IPS-11a (cell line): ENCODE measurements around the gene BCL2L13.

Source experiments
- H3K4me3 ChIP-seq: one replicate; pipeline ENCODE4 v1.5.1; 2013; ENCODE audit warnings: low read depth, low read length, control low read depth

The BCL2L13 gene

GRCh38 chr22:17726006-17726927, 87.7 kb downstream of the BCL2L13 start:
- H3K4me3 ChIP-seq = no peak overlapping the region

GRCh38 chr22:17726928-17727897, 88.7 kb downstream of the BCL2L13 start:
- no peak overlapping the region for H3K4me3 ChIP-seq

GRCh38 chr22:17728786-17729185, 90.2 kb downstream of the BCL2L13 start:
- H3K4me3 ChIP-seq = no peak overlapping the region

- H3K4me3 ChIP-seq = no peak overlapping the region
These were observed 91.0 kb downstream of the BCL2L13 start for GRCh38 chr22:17729561-17729960.

GRCh38 chr22:17732251-17732854, 93.8 kb downstream of the BCL2L13 start:
- H3K4me3 ChIP-seq = no peak overlapping the region

GRCh38 chr22:17733466-17733865, 94.9 kb downstream of the BCL2L13 start:
- no peak overlapping the region for H3K4me3 ChIP-seq

GRCh38 chr22:17734187-17734586, 95.6 kb downstream of the BCL2L13 start:
- H3K4me3 ChIP-seq = no peak overlapping the region

GRCh38 chr22:17738386-17739128, 100.0 kb downstream of the BCL2L13 start:
- no peak overlapping the region for H3K4me3 ChIP-seq

- no peak overlapping the region for H3K4me3 ChIP-seq
These were observed 100.8 kb downstream of the BCL2L13 start for GRCh38 chr22:17739196-17739975.

GRCh38 chr22:17741866-17742526, 103.4 kb downstream of the BCL2L13 start:
- no peak overlapping the region for H3K4me3 ChIP-seq

GRCh38 chr22:17742527-17742902, 104.0 kb downstream of the BCL2L13 start:
- H3K4me3 ChIP-seq = no peak overlapping the region

GRCh38 chr22:17743661-17744411, 105.3 kb downstream of the BCL2L13 start:
- H3K4me3 ChIP-seq = no peak overlapping the region

- H3K4me3 ChIP-seq = no peak overlapping the region
These were observed 105.9 kb downstream of the BCL2L13 start for GRCh38 chr22:17744430-17744829.

- H3K4me3 ChIP-seq = no peak overlapping the region
These were observed 108.4 kb downstream of the BCL2L13 start for GRCh38 chr22:17746916-17747315.

GRCh38 chr22:17748555-17749353, 110.2 kb downstream of the BCL2L13 start:
- no peak overlapping the region for H3K4me3 ChIP-seq

GRCh38 chr22:17749605-17750395, 111.2 kb downstream of the BCL2L13 start:
- no peak overlapping the region for H3K4me3 ChIP-seq

GRCh38 chr22:17751596-17751995, 113.0 kb downstream of the BCL2L13 start:
- H3K4me3 ChIP-seq = no peak overlapping the region
